PFSK-1 (cell line): ENCODE results near the gene EIPR1.

Source experiments
- FOXP2 ChIP-seq: optimal IDR thresholded peaks from 2 replicates; pipeline ENCODE3; 2011; ENCODE audit warnings: borderline replicate concordance, control low read depth, inconsistent platforms; ENCODE audit not compliant: insufficient read depth; ENCODE audit errors: extremely low read length, extremely low read depth
- POLR2AphosphoS5 ChIP-seq: IDR thresholded peaks from 2 replicates; pipeline ENCODE4 v1.6.1; 2012; ENCODE audit warnings: low read depth, mild to moderate bottlenecking, control low read depth, low read length, moderate library complexity
- SIN3A ChIP-seq: IDR thresholded peaks from 2 replicates; pipeline ENCODE4 v1.6.1; 2012; ENCODE audit warnings: mild to moderate bottlenecking, low read length, moderate library complexity, borderline replicate concordance; ENCODE audit not compliant: insufficient read depth
- TAF1 ChIP-seq: IDR thresholded peaks from 2 replicates; pipeline ENCODE4 v1.6.1; 2012; ENCODE audit warnings: low read length, control low read depth, borderline replicate concordance; ENCODE audit not compliant: insufficient read depth
- TF ChIP-seq, protein P1 (sequence below), 2 experiments: IDR thresholded peaks; 2 replicates each; pipeline versions ENCODE4 v1.6.1 to v1.8.0; 2011 to 2012; ENCODE audit warnings: low read depth in 2 of 2, low read length in 2 of 2, control low read depth in 1 of 2, inconsistent platforms in 1 of 2, mild to moderate bottlenecking in 1 of 2, moderate library complexity in 1 of 2; ENCODE audit not compliant: insufficient read depth in 1 of 2

Gene EIPR1

DNA sequence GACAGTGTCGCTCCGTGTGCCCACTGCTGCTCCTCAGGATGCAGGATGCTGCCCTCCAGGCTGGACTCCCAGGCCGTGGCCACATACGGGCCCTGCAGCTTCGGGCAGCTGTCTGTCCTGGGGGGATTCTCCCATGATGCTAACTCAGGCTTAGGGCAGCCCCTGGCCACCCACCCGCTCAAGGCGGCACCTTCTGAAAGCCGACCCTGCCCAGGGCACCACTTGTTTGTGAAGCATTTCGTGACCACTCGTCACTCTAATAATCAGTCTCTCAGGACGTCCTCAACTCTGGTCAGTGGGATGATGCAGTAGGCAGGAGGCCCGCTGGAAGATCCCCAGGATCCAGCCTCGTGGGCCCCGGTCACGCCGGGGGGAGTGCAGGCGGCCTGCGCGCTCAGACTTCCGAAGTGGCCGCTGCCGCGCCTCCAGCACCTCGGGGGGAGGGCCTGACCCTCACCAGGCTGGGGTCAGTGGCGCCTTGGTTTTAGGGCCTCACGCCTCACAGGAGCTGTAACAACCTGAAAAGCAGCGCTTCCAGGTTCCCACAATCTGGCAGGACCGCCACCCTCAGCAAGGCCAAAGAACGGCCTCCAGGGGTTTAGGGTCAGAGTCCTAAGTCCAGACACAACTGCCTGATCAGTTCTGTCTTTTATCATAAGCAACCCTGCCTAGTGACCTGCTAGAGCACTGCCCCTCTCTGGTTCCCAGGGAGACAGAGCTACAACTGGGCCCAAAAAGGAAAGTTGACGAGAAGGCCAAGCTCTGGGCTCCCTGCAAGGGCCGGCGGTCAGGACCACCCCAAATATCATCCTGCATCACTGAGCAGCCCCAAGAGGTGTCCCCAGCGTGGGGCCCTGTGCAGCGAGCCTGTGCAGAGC is 53.0 kb downstream of the EIPR1 start:
- TF ChIP-seq TAF1 (no peak), POLR2AphosphoS5 (no peak), FOXP2 (no peak), SIN3A (no peak)
- TF ChIP-seq, protein P1, sequence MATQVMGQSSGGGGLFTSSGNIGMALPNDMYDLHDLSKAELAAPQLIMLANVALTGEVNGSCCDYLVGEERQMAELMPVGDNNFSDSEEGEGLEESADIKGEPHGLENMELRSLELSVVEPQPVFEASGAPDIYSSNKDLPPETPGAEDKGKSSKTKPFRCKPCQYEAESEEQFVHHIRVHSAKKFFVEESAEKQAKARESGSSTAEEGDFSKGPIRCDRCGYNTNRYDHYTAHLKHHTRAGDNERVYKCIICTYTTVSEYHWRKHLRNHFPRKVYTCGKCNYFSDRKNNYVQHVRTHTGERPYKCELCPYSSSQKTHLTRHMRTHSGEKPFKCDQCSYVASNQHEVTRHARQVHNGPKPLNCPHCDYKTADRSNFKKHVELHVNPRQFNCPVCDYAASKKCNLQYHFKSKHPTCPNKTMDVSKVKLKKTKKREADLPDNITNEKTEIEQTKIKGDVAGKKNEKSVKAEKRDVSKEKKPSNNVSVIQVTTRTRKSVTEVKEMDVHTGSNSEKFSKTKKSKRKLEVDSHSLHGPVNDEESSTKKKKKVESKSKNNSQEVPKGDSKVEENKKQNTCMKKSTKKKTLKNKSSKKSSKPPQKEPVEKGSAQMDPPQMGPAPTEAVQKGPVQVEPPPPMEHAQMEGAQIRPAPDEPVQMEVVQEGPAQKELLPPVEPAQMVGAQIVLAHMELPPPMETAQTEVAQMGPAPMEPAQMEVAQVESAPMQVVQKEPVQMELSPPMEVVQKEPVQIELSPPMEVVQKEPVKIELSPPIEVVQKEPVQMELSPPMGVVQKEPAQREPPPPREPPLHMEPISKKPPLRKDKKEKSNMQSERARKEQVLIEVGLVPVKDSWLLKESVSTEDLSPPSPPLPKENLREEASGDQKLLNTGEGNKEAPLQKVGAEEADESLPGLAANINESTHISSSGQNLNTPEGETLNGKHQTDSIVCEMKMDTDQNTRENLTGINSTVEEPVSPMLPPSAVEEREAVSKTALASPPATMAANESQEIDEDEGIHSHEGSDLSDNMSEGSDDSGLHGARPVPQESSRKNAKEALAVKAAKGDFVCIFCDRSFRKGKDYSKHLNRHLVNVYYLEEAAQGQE (IDR thresholded peaks at IDR 0.05; ENCODE audit: insufficient read depth in 1 of 2, low read depth in 2 of 2, low read length in 2 of 2) = no peak

DNA sequence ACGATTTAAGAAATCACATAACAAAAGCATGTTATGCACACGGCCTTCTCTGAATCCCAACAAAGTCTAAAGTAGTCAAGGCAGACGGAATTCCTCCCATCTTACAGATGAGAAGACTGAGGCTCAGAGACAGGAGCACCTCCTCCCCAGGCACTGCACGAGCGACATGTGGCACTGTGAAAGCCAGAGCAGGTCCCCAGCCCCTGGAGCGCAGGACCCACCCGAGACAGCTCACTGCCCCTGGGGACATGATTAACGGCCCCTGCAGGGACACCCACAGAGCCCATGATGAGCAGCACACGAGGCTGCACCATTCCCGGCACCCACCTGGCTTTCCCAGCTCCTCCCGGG is 53.6 kb downstream of the EIPR1 start:
- TF ChIP-seq SIN3A (no peak), POLR2AphosphoS5 (no peak), TAF1 (no peak), FOXP2 (no peak)
- TF ChIP-seq, protein P1 (IDR thresholded peaks at IDR 0.05; ENCODE audit: insufficient read depth in 1 of 2, low read depth in 2 of 2, low read length in 2 of 2) = no peak

DNA sequence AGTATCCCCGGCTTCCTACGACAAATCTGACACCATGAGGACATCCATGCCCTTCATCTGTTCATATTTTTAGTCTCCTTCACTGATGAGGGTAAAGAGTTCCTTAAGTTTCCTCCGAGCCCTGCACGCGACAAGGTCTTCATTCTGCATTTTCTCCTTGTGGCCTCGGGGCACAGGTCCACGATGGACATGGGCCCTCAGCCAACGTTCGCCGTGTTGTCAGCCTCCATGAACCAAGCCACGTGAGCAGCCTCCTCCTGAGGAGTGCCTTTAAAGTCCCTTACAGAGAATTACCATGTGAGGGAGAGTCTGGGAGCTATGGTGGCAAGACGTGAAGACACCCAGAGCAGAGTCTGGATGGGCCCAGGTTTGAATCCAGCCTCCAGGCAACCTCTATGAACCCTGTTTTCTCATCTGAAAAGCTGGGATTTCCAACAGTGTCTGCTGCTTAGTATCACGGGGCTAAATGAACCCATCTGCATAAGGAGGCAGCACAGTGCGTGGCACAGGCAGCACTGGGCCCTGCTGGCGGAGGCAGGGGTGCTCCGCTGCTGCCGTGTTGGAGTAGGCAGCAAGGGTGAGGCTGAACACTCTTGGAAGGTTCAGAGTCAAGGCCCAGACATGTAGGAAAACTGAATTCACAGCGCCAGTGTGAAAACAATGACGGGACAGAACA is 54.1 kb downstream of the EIPR1 start:
- TF ChIP-seq POLR2AphosphoS5 = no peak
- TF ChIP-seq SIN3A = no peak
- TF ChIP-seq, protein P1 (IDR thresholded peaks at IDR 0.05; ENCODE audit: insufficient read depth in 1 of 2, low read depth in 2 of 2, low read length in 2 of 2) = no peak
- TF ChIP-seq TAF1 = no peak
- no peak for TF ChIP-seq FOXP2

- TF ChIP-seq SIN3A (no peak), POLR2AphosphoS5 (no peak)
- TF ChIP-seq, protein P1 (IDR thresholded peaks at IDR 0.05; ENCODE audit: insufficient read depth in 1 of 2, low read depth in 2 of 2, low read length in 2 of 2) = no peak
These were observed 55.2 kb downstream of the EIPR1 start for GRCh38 chr2:3322311-3322970.
